Measurements from ENCODE around the gene LGR4.

GRCh38 chr11:27363576-27364117 lies 108.9 kb downstream of the LGR4 start:
- TF ChIP-seq CTCF (conservative IDR thresholded peaks at IDR 0.05; ENCODE audit: low read length) = no peak
- no peak for TF ChIP-seq EZH2phosphoT487 (IDR thresholded peaks at IDR 0.05; ENCODE audit: borderline replicate concordance, low read depth, low read length)

Data from OCI-LY7 (cell line).